Measurements from ENCODE around the gene RNF223.

GRCh38 chr1:1047963-1048362, 26.1 kb downstream of the RNF223 start:
- TF ChIP-seq EZH2 (IDR thresholded peaks at IDR 0.05; ENCODE audit: insufficient read depth, poor library complexity, severe bottlenecking) (no peak), EZH2phosphoT487 (IDR thresholded peaks at IDR 0.05; ENCODE audit: insufficient read depth, low read depth) (no peak)
